Measurements from ENCODE around the gene HSPB9.

Gene HSPB9

DNA sequence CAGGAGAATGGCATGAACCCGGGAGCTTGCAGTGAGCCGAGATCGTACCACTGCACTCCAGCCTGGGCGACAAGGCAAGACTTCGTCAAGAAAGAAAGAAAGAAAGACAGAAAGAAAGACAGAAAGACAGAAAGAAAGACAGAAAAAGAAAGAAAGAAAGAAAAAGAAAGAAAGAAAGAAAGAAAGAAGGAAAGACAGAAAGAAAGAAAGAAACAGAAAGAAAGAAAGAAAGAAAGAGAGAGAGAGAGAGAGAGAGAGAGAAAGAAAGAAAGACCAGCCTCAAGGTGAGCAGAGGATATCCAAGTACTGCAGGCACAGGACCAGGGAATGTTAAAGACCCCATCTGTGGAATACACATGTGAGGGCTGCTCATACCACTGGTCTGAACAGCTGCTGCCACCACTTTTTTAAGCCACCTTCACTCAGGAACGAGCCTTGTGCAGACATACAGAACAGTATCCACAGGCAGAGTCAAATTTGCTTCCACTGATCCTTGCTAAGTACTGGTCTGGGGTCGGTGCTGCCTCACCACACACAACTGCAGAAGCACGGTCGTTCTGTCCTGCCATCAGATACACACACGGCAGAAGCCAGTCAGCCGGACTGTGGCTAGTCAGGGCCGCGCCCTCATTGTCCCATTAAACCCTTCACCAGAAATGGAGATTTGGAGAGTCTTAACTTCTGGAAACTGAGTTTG is 24.5 kb downstream of the HSPB9 start:
- no peak for DNase-seq

DNA sequence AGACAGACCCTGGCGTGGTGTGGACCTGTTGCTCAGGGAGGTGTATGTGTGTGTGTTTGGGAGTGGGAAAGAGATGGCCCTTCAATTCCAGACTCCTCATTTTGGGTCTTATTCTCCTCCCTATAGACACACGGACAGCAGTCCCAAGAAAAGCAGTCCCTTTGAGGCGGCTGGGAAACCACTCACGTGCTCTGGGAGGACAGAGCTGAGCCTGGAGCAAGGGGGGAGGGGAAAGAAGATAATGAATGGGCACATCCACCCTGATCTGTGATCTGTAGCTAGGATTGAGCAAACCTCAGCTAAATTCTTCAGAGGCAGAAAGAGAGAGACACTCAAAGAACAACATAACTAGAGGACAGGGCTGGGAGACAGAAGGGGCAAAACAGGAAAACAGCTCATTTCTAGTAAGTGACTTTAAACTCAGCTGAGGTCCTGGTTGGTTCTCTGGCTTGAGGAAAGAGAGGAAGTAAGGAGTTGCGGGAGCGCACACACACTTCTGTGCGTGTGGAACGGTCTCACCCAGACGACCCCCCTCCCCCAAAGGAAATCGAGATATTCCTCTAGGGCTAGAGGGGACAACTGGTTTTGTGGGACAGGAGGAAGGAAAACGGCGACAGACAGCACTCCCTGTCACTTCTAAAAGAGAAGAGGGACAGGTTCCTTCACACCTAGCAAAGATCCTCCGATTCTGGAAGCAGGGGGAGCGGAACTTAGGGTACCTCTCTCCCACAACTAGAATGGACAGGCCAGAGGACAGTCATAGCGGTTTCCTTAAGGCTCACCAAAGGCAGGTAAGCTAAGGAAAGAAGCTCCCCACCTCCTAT is 31.5 kb downstream of the HSPB9 start:
- peak; percentile 54 for DNase-seq

DNA sequence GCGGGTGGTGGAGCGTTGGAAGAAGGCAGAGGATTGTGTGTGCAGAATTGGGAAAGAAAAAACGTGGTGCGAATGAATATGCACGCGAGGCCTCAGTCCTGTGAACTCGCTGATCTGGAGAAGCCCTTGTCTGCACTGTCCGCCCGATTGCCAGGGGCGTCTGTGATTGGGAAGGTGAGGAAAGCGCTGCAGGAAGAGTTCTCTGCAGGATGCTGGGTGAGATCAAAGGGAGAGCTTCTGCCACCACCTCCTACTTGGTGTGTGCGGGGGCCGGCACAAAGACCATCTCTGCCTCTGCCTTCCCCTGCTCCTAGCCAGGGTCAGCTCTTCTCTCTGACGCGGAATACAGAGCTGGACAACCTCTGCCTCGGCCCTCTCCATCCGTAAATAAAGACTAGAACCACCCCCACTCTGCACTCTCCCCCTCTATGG is 33.0 kb downstream of the HSPB9 start:
- DNase-seq = peak; percentile 75

DNA sequence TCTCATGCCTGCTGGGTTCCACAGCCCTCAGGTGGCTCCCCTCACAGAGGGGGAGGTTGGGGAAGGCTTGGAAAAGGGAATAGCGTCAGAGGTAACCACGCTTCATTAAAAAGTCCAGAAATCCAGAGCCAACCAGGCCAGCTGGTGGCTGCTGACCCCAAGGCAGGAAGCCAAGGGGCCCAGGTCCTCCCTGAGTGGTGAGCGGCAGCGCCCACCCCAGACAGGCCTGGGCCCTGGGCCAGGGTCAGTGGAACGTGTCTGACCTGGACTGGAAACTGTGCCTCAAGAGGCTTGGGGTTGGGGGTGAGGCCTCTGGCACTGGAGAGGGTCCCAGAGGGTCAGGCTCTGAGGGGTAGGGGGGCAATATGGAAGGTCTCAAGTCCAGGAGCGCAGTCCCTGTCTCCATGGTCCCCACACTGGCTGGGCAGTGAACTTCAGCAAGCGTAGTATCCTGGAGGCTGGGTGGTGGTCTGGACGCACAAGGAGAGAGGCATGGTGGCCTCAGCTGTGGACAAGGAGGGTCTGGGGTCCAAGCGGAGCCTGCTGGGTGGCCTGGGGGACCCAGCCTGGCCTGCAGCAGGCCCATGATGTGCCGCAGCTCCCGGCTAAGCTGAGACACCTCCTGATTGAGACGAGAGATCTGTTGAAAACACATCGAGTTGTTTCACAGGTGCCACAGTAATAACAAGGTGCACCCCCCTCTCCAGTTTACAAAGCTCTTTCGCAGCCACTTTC is 37.4 kb downstream of the HSPB9 start:
- DNase-seq = no peak

DNA sequence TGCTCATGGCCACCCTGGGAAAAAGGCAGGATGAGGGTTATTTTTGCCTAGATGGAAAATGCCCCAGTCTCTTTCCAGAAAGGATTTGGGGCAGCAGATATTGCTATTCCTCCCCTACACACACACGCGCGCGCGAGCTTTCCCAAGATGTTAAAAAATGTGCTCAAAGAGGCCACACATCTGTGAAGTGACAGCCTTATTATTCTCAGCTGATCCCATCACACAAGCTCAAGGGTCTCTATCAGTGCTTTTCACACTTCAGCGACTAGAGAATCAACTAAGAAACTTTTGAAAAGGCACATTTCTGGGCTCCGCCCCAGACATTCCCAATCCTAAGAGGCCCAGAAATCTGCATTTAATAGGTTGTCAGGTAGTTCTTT is 37.9 kb downstream of the HSPB9 start:
- DNase-seq = no peak

DNA sequence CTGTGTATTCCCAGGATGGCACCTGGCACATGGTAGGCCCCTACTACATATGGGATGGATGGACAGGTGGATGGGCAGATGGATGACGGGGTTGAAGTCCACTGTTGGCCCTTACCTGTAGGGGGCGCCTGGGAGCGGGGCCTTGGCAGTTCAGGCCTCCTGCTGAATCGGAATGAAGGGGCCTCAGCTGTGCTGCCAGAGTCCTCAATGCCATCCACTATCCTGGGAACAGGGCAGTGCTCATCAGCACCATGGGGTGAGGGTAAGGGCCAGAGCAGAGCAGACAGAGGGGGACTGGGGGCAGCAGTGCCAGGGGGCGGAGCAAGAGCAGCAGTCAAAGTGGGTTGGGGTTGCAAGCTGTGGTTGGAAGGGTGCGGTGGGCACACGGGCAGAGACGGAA is 40.5 kb downstream of the HSPB9 start:
- DNase-seq = peak; percentile 48

DNA sequence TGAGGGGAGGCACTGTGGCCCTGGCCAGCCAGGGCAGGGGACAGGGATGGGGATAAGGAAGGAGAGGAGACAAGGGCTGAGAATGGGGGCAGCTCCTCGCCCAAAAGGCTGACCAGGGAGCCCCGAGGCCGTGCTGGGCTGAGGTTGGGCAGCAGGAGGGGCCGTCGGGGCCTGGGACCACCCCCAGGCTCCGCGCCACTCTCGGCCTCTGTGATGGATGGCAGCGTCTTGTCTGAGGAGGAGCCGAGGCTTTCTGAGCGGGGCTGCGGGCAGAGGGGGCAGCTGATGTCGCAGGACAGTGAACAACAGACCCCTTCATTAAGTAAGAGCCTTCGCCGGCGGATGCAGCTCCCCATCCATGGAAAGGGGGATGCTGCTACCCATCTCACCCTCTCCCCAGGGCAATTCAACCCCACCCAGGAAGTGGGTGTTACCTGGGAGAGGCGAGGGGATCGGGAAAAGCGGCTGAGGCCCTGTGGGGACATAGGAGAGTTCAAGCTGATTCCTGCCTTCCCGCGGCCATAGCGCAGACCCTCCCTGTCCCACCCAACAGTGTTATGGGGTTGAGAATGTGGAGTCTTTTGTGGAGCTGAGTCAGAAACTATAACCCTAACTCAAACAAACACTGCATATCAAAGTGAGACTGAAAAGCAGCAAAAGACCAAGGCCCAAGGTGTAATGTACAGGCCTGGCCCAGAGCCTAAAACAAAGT is 41.2 kb downstream of the HSPB9 start:
- DNase-seq = no peak

DNA sequence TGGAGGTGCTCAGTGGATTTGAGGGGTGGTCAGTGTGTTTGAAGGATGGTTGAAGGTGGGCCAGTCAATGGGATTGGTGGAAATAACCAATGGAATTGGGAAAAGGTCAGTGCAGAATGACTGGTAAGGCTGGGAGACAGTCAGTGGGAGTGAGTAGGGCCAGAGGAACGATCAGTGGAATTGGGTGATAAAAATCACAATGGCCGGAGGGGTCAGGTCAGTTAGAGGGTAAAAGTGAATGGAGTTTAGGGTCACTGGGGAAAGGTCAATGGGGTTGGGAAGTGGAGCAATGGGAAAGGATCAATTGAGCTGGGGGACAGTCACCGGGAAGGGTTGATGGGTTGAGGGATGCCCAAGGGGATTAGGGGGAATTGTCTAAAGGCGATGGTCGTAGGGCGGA is 43.1 kb downstream of the HSPB9 start:
- no peak for DNase-seq

DNA sequence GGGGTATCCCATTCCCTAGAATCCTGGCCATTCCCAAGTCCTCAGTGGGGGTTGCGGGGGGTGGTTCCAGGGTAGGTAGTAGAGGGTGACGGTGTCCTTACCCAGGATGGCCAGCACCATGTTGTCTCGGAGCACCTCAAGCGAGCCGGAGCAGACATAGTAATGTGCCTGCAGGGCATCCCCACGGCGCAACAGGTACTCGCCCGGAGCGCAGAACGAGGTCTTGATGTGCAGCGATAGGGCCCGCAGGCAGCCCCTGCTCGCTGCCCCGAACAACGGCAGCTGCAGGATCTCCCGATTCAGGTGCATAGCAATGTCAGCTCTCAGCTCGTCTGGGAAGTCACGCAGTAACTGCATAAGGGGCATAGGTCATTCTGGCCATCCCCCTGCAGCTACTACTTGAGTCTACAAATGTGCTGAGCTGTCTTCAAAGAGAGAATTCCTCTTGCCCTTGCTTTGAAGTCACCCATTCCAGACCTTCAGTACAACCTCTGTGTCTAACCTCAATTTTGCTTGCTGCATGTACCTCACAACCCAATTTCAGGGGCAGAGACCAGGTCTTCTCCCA is 43.7 kb downstream of the HSPB9 start:
- DNase-seq = no peak

DNA sequence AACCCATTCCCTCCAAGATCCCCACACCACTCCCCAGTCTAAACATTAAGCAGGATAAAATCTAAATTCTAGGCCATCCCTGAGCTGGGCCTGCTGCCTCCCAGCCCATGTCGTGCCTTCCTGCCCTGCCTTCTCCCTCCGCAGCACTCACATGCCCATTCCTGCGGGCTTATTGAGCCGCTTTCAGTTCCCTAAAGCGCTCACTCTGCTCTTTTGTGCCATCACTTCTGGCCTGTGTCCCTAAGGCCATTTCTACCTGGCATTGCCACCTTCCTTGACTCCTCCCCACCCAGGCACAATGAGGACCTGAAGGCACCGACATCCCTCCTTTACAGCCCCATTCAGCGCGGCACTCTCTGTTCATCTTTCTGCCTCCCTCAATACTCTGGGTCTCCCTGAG is 45.2 kb downstream of the HSPB9 start:
- DNase-seq = no peak

DNA sequence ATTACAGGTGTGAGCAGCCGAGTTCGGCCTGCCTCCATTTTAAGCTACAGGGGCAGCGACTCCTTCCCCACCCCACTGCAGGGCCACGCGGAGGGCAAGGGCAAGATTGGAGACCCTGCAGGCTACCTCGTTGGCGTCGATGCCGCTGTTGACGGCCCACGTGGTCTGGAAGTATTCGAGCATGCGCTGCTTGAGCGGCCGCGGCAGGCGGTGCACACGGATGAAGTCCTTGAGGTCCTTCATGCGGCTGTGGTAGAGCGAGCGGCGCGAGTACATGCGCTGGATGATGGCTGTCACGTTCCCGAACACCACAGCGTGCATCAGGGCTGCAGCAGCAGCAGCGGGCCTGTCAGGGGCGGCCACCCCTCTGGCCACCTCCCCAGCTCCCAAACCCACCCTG is 46.7 kb downstream of the HSPB9 start:
- no peak for DNase-seq

DNA sequence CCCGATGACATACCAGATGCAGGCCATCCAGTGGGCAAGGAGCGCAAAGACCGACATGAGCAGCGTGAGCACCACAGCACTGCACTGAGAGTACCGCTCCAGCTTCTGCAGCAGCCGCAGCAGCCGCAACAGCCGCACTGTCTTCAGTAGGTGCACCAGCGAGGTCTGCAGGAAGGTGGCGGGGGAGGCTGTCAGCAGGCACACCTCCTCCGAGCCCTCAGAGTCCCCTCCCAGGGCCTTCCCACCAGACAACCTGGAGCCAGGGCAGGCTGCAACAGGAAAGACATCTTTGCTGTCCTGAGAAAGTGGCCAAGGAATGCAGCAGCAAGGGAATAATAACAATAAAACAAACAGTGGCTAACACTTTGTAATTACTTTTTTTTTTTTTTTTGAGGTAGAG is 49.2 kb downstream of the HSPB9 start:
- DNase-seq = no peak

Measured in NCI-H69 (cell line).